ENCODE measurements around the gene OR5T3.
"Not testable (repeated sequence)": the region's sequence is repeated elsewhere in the genome, so short reads cannot be mapped to it uniquely, and the experiment has no call there.

OR5T3 gene

DNA sequence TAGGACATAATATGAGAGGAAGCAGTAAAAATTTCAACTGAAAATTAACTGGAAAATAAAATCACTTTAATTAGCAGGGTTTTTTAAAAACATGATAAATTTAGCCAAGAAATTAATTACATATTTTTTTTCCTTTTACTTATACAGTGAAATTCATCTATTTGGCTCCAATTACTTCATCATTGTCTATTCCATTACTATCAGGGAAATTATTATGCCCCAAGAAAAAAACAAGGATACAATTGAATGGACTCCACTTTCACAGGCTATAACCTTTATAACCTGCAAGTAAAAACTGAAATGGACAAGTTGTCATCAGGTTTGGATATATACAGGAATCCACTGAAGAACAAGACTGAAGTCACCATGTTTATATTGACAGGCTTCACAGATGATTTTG, at the start of gene OR5T3:
Gene OR5T3 (plus strand): TSS at position 301 of the 400 bp plus-strand sequence. CDS start 0 bp downstream, at position 301.
- no peak for DNase-seq

DNA sequence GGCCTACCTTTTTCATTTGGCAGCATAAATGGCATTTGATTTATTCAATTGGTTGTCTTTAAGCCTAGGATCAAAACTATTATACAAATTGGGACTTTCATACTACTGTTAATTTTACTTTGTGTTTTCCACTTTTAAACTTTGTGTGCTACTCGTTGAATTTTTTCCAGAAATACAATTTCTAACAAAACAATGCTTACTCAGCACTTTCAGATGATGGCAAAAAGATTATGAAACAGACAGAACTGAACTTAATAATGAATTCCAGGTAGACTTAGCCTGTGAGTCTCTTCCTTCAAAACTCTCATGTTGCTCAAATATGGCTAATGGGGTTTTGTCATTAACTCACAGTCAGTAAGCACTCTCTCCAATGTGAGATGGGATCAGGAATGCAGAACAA, 44.3 kb upstream of the OR5T3 start:
- no peak for DNase-seq

DNA sequence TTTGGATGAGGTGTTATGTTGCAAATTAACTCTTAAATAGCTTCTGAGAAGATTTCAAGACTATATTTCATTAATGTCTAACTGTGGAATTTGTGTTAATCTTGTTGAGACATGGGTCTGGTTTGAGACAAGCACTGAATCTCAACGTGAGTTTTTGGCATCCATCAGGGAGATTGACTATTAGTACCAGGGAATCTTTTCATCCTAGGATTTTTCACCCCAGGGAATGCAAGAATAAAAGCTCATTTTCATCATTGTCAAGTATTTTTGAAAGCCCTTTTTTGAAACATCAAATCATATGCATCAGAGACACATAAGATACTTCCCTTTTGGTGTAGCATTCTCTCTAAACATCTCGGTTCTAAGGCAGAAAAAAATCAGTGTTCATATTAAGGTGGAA, 37.5 kb upstream of the OR5T3 start:
- no peak for DNase-seq

DNA sequence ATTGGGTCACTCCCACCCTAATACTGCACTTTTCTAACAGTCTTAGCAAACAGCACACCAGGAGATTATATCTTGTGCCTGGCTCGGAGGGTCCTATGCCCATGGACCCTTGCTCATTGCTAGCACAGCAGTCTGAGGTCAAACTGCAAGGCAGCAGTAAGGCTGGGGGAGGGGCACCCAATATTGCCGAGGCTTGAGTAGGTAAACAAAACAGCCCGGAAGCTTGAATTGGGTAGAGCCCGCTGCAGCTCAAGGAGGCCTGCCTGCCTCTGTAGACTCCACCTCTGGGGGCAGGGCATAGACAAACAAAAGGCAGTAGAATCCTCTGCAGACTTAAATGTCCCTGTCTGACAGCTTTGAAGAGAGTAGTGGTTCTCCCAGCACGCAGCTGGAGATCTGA, 32.3 kb upstream of the OR5T3 start:
- DNase-seq: not testable (repeated sequence)

DNA sequence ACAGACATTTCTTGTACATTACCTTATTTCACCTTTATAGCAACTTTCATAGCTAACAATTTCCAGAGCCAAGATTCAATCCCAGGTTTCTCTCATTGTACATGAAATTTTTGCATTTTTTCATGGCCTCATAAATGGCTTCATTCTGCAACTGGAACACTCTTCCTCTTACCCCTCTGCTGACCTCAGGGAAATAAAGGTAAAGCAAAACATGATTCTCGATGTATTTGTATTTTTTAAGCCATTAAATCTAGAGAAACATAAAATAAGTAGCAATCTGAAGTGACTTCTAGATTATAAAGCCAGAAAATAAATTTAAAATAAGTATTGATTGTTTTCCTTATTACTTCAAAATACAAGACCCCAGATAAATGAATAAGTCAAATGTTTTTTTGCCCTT, 17.9 kb upstream of the OR5T3 start, which contains the start of gene OR5T2:
Gene OR5T2 (minus strand): TSS at position 101 of the 400 bp plus-strand sequence. CDS start 1,193 bp downstream, outside the sequence.
- DNase-seq: no peak

DNA sequence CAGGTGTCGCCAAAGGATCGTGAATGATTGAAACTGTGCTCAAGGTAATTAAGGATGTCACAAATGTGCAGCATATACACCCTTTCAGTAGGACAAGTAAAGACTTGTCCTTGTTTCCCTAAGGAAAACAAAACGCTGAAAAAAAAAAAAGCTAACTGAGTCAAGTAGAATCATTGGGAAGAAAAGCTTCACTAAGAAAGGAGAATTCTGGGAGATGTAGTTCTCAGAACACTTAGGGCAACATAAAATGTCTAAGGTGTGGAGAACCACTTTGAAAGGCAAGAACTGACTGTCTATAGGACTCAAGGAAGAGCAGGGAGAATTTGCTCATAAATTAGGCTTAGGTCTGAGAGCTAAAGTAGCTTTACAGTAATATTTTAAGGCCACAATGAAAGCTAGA, 19.0 kb downstream of the OR5T3 start:
- DNase-seq: no peak

DNA sequence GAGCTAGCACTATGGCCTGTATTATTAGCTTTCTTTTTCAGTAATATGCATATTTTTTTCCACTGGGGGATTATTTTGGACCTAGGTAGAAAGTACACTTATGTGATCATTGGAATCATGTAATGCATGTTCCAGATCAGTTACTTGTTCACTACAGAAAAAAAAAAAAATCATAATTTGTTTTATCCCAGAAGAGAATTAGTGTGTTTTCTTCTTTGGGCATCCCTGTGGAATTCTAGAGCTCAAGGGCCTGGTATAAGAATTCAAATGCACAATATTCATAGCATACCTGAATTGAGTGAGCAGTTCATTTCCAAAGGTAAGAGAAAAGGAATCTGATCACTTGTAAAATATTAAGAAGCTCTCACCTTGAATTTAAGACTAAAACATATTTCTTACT, 21.8 kb downstream of the OR5T3 start, which contains the start of gene OR5T1:
Gene OR5T1 (plus strand): TSS at position 301 of the 400 bp plus-strand sequence. CDS start 1,485 bp downstream, outside the sequence.
- no peak for DNase-seq

DNA sequence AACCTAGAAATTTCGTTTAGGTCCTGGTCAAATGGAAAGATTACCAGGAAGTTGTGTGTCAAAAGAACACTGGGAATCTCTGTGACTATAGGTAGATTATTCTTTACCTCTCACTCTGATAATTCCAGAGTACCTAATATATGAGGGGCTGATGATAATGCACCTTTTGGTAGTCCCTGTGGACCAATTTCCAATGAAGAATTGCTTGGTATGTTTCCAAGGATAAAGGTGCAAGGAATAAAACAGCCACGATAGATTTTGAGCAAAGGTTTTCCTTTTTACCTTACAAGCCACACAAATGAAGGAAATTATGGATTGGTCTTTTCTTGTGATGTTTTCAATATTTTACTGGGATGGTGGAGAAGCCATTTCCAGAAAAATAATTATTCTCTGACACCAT, 40.1 kb downstream of the OR5T3 start, which contains the start of gene OR8H1:
Gene OR8H1 (minus strand): TSS at position 101 of the 400 bp plus-strand sequence. CDS start 1,192 bp downstream, outside the sequence.
- DNase-seq: no peak

DNA sequence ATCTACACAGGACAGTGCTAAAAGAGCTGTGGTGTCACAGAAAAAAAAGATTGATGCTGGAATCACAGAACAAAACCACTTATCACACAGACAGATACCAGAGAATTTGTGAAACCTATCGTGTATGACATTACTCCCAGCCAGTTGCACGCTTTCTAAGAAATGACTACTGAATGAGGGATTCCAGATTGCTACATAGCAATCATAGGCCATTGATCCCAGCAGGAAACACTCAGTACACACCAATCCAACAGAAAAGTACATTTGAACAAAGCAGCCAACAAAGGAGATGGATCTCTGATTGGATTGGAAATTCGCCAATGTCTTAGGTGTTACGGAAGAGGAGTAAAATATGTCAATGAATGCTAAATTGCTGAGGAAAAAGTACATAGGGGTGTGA, 44.8 kb downstream of the OR5T3 start:
- no peak for DNase-seq
